SK-N-SH treated with all-trans-retinoic acid at 6 μM for 48 hours (cell line): ENCODE measurements around the gene LILRB4.
"Not testable (repeated sequence)": the region's sequence is repeated elsewhere in the genome, so short reads cannot be mapped to it uniquely, and the experiment has no call there.

ENCODE experiments used
- ARNTL ChIP-seq: fragments of 450-650 bp; formaldehyde crosslinking; IDR thresholded peaks from 2 replicates; pipeline ENCODE4 v1.5.0; 2020; ENCODE audit warnings: low read depth, mild to moderate bottlenecking, moderate library complexity, borderline replicate concordance
- OSR1 ChIP-seq: fragments of 250-450 bp; sonication (Bioruptor Pico); IDR thresholded peaks from 2 replicates; pipeline ENCODE4 v1.8.0; 2022; ENCODE audit warnings: moderate library complexity, mild to moderate bottlenecking, inconsistent platforms
- PPARA ChIP-seq: fragments of 250-450 bp; sonication (Bioruptor Pico); IDR thresholded peaks from 2 replicates; pipeline ENCODE4 v1.5.0; 2020; ENCODE audit warnings: mild to moderate bottlenecking, borderline replicate concordance
- RARB ChIP-seq: fragments of 250-450 bp; sonication (Bioruptor Pico); IDR thresholded peaks from 2 replicates; pipeline ENCODE4 v1.8.0; 2021; ENCODE audit warnings: mild to moderate bottlenecking, moderate library complexity
- SNAI2 ChIP-seq: fragments of 250-450 bp; sonication (Bioruptor Pico); IDR thresholded peaks from 2 replicates; pipeline ENCODE4 v1.5.0; 2020; ENCODE audit warnings: mild to moderate bottlenecking, moderate library complexity
- TOX ChIP-seq: fragments of 250-450 bp; sonication (Bioruptor Pico); IDR thresholded peaks from 2 replicates; pipeline ENCODE4 v1.8.0; 2021; ENCODE audit warnings: mild to moderate bottlenecking, moderate library complexity, borderline replicate concordance
- ZC3H10 ChIP-seq: fragments of 250-450 bp; sonication (Bioruptor Pico); IDR thresholded peaks from 2 replicates; pipeline ENCODE4 v1.5.1; 2021; ENCODE audit warnings: mild to moderate bottlenecking, moderate library complexity
- ZFP30 ChIP-seq: fragments of 450-650 bp; formaldehyde crosslinking; IDR thresholded peaks from 2 replicates; pipeline ENCODE4 v1.5.0; 2022; ENCODE audit warnings: mild to moderate bottlenecking, moderate library complexity
- ZNF70 ChIP-seq: fragments of 450-650 bp; formaldehyde crosslinking; IDR thresholded peaks from 2 replicates; pipeline ENCODE4 v1.5.0; 2020; ENCODE audit warnings: mild to moderate bottlenecking, moderate library complexity
- TF ChIP-seq, protein P1 (sequence below): fragments of 250-450 bp; sonication (Bioruptor Pico); IDR thresholded peaks from 2 replicates; pipeline ENCODE4 v1.8.0; 2020; ENCODE audit warnings: mild to moderate bottlenecking, moderate library complexity, borderline replicate concordance
- TF ChIP-seq, protein P2 (sequence below): fragments of 250-450 bp; sonication (Bioruptor Pico); IDR thresholded peaks from 2 replicates; pipeline ENCODE4 v1.5.1; 2020; ENCODE audit warnings: low read depth, mild to moderate bottlenecking, moderate library complexity

GRCh38 chr19:54676210-54676834, 13.5 kb downstream of the LILRB4 start:
- TF ChIP-seq ARNTL; TOX (CRISPR knock-in tag); SNAI2; PPARA (CRISPR knock-in tag); ZNF70 (CRISPR knock-in tag); ZFP30; OSR1; ZC3H10 (CRISPR knock-in tag); RARB: not testable (repeated sequence)
- TF ChIP-seq, protein P1, sequence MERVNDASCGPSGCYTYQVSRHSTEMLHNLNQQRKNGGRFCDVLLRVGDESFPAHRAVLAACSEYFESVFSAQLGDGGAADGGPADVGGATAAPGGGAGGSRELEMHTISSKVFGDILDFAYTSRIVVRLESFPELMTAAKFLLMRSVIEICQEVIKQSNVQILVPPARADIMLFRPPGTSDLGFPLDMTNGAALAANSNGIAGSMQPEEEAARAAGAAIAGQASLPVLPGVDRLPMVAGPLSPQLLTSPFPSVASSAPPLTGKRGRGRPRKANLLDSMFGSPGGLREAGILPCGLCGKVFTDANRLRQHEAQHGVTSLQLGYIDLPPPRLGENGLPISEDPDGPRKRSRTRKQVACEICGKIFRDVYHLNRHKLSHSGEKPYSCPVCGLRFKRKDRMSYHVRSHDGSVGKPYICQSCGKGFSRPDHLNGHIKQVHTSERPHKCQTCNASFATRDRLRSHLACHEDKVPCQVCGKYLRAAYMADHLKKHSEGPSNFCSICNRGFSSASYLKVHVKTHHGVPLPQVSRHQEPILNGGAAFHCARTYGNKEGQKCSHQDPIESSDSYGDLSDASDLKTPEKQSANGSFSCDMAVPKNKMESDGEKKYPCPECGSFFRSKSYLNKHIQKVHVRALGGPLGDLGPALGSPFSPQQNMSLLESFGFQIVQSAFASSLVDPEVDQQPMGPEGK (CRISPR knock-in tag), result not testable (repeated sequence)
- TF ChIP-seq, protein P2, sequence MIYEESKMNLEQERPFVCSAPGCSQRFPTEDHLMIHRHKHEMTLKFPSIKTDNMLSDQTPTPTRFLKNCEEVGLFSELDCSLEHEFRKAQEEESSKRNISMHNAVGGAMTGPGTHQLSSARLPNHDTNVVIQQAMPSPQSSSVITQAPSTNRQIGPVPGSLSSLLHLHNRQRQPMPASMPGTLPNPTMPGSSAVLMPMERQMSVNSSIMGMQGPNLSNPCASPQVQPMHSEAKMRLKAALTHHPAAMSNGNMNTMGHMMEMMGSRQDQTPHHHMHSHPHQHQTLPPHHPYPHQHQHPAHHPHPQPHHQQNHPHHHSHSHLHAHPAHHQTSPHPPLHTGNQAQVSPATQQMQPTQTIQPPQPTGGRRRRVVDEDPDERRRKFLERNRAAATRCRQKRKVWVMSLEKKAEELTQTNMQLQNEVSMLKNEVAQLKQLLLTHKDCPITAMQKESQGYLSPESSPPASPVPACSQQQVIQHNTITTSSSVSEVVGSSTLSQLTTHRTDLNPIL (CRISPR knock-in tag), result not testable (repeated sequence)
